OCI-LY1 (cell line): Measurements from ENCODE around the gene CAPN12.

Experiments used
- H2AFZ ChIP-seq: fragments of 200-600 bp; sonication (generic), shearing (Covaris generic); 2 replicates; pipeline ENCODE4 v1.6.0; 2014; ENCODE audit warnings: antibody characterized with exemption, mild to moderate bottlenecking, low read length
- H3F3A ChIP-seq: fragments of 200-600 bp; sonication (generic), shearing (Covaris generic); 2 replicates; pipeline ENCODE4 v1.6.0; 2014; ENCODE audit warnings: mild to moderate bottlenecking, antibody characterized with exemption, low read length, moderate library complexity; ENCODE audit not compliant: insufficient read depth
- H3K27ac ChIP-seq: fragments of 200-600 bp; sonication (generic); 2 replicates; pipeline ENCODE4 v1.5.1; 2014; ENCODE audit warnings: low read length, mixed run types, mild to moderate bottlenecking, low read depth; ENCODE audit not compliant: poor library complexity, severe bottlenecking
- H3K27me3 ChIP-seq: fragments of 200-600 bp; sonication (generic); 2 replicates; pipeline ENCODE4 v1.6.0; 2014; ENCODE audit warnings: antibody characterized with exemption, mild to moderate bottlenecking, low read length, moderate library complexity; ENCODE audit not compliant: insufficient read depth
- H3K36me3 ChIP-seq: fragments of 200-600 bp; sonication (generic); 2 replicates; pipeline ENCODE4 v1.6.1; 2014; ENCODE audit warnings: mild to moderate bottlenecking, antibody characterized with exemption, low read length, moderate library complexity, mixed read lengths; ENCODE audit not compliant: insufficient read depth
- H3K4me1 ChIP-seq: fragments of 200-600 bp; sonication (generic); 2 replicates; pipeline ENCODE4 v1.5.1; 2014; ENCODE audit warnings: mild to moderate bottlenecking, low read length, moderate library complexity; ENCODE audit not compliant: insufficient read depth, severe bottlenecking
- H3K4me2 ChIP-seq: fragments of 200-600 bp; sonication (generic), shearing (Covaris generic); 2 replicates; pipeline ENCODE4 v1.6.1; 2014; ENCODE audit warnings: low read length
- H3K4me3 ChIP-seq: fragments of 200-600 bp; sonication (generic); 2 replicates; pipeline ENCODE4 v1.5.1; 2014; ENCODE audit warnings: low read length, low read depth, mild to moderate bottlenecking, mixed read lengths; ENCODE audit not compliant: poor library complexity, severe bottlenecking
- H3K79me2 ChIP-seq: fragments of 200-600 bp; shearing (Covaris generic); 2 replicates; pipeline ENCODE4 v1.6.1; 2016; ENCODE audit warnings: mixed run types, low read length, mixed read lengths; ENCODE audit not compliant: insufficient read depth
- H3K9ac ChIP-seq: fragments of 200-600 bp; sonication (generic), shearing (Covaris generic); 2 replicates; pipeline ENCODE4 v1.6.1; 2014; ENCODE audit warnings: mild to moderate bottlenecking, low read length, mixed read lengths
- H3K9me2 ChIP-seq: fragments of 200-600 bp; sonication (generic), shearing (Covaris generic); 2 replicates; pipeline ENCODE4 v1.6.1; 2014; ENCODE audit warnings: low read depth, mild to moderate bottlenecking, low read length, mixed read lengths
- H3K9me3 ChIP-seq: fragments of 200-600 bp; shearing (Covaris generic); 2 replicates; pipeline ENCODE4 v1.6.1; 2014; ENCODE audit warnings: low read length, mixed read lengths
- H4K20me1 ChIP-seq: fragments of 200-600 bp; sonication (generic), shearing (Covaris generic); 2 replicates; pipeline ENCODE4 v1.6.0; 2016; ENCODE audit warnings: mild to moderate bottlenecking, low read length; ENCODE audit not compliant: insufficient read depth
- CTCF ChIP-seq: fragments of 200-600 bp; sonication (generic), shearing (Covaris generic); IDR thresholded peaks from 2 replicates; pipeline ENCODE4 v1.5.1; 2017; ENCODE audit warnings: mild to moderate bottlenecking, antibody characterized with exemption, low read length, moderate library complexity, mixed read lengths
- EZH2 ChIP-seq: fragments of 200-600 bp; sonication (generic), shearing (Covaris generic); IDR thresholded peaks from 2 replicates; pipeline ENCODE4 v1.8.0; 2017; ENCODE audit warnings: borderline replicate concordance, mixed run types, mild to moderate bottlenecking, antibody characterized with exemption, low read length, moderate library complexity, mixed read lengths

The CAPN12 gene

GRCh38 chr19:38722947-38723605, 21.2 kb downstream of the CAPN12 start:
- Histone ChIP-seq H3K4me1 (no peaks in the 10 kb centered on the region), H3K4me2 (no peak overlapping the region), H3K4me3 (no peak overlapping the region), H3K9ac (no peak overlapping the region), H3K27ac (no peak overlapping the region), H3K27me3 (no peaks in the 10 kb centered on the region), H4K20me1 (no peaks in the 10 kb centered on the region), H3K9me2 (no peaks in the 10 kb centered on the region), H3K36me3 (peaks cover 71% of the 10 kb centered on the region), H3K9me3 (no peaks in the 10 kb centered on the region), H3F3A (no peaks in the 10 kb centered on the region), H3K79me2 (no peaks in the 10 kb centered on the region), H2AFZ (no peak overlapping the region)
- no peak for TF ChIP-seq CTCF
- TF ChIP-seq EZH2 = no peak

GRCh38 chr19:38721979-38722773, 22.1 kb downstream of the CAPN12 start:
- Histone ChIP-seq H3K4me3 (no peak overlapping the region), H3K9me2 (no peaks in the 10 kb centered on the region), H2AFZ (no peak overlapping the region), H3K79me2 (no peaks in the 10 kb centered on the region), H3K27me3 (no peaks in the 10 kb centered on the region), H3K9me3 (no peaks in the 10 kb centered on the region), H3K4me2 (no peak overlapping the region), H3K4me1 (no peaks in the 10 kb centered on the region), H3F3A (no peaks in the 10 kb centered on the region), H4K20me1 (no peaks in the 10 kb centered on the region), H3K36me3 (peaks cover 71% of the 10 kb centered on the region), H3K27ac (no peak overlapping the region), H3K9ac (no peak overlapping the region)
- TF ChIP-seq EZH2 (no peak), CTCF (no peak)

GRCh38 chr19:38721496-38721895, 22.8 kb downstream of the CAPN12 start:
- peaks cover 71% of the 10 kb centered on the region for H3K36me3 ChIP-seq
- no peaks in the 10 kb centered on the region for H3F3A ChIP-seq
- no peak overlapping the region for H2AFZ ChIP-seq
- no peaks in the 10 kb centered on the region for H3K9me3 ChIP-seq
- no peaks in the 10 kb centered on the region for H3K9me2 ChIP-seq
- TF ChIP-seq EZH2 (no peak), CTCF (no peak)
- H3K27me3 ChIP-seq = no peaks in the 10 kb centered on the region
- H3K27ac ChIP-seq = no peak overlapping the region
- no peaks in the 10 kb centered on the region for H4K20me1 ChIP-seq
- H3K4me2 ChIP-seq = no peak overlapping the region
- no peaks in the 10 kb centered on the region for H3K79me2 ChIP-seq
- no peak overlapping the region for H3K4me3 ChIP-seq
- no peak overlapping the region for H3K9ac ChIP-seq
- H3K4me1 ChIP-seq = no peaks in the 10 kb centered on the region
